Progenitor cell of endocrine pancreas (in vitro differentiated cells): ENCODE measurements around the gene KITLG. TPM values are rescaled to one million over a fixed set of nuclear protein-coding genes. Genes with fewer than 3 reads are reported as not detected.

Source experiments
- DNase-seq: peaks from one replicate; pipeline ENCODE4 v3.0.0; 2021; ENCODE audit warnings: low spot score; ENCODE audit not compliant: unreplicated experiment
- H3K27ac Mint-ChIP-seq: 2 replicates; pipeline ENCODE4 v1.8.0; 2021; ENCODE audit warnings: mild to moderate bottlenecking, moderate library complexity, mixed read lengths
- H3K27me3 Mint-ChIP-seq: 2 replicates; pipeline ENCODE4 v1.8.0; 2021; ENCODE audit warnings: mixed read lengths
- H3K36me3 Mint-ChIP-seq: 2 replicates; pipeline ENCODE4 v1.8.0; 2022; ENCODE audit warnings: mixed read lengths; ENCODE audit not compliant: insufficient read depth
- H3K4me1 Mint-ChIP-seq: 2 replicates; pipeline ENCODE4 v1.8.0; 2021; ENCODE audit warnings: low read depth, mixed read lengths
- H3K4me3 Mint-ChIP-seq: 2 replicates; pipeline ENCODE4 v1.8.0; 2021; ENCODE audit warnings: low read depth, mild to moderate bottlenecking, moderate library complexity, mixed read lengths
- H3K9me3 Mint-ChIP-seq: 2 replicates; pipeline ENCODE4 v1.8.0; 2021; ENCODE audit warnings: low read depth, mixed read lengths
- CTCF ChIP-seq: fragments of 200-600 bp; sonication (generic); IDR thresholded peaks from one replicate; pipeline ENCODE4 v1.5.0; 2021; ENCODE audit warnings: antibody characterized with exemption, mild to moderate bottlenecking; ENCODE audit not compliant: unreplicated experiment
- total RNA-seq: library from RNA; stranded (reverse); gene quantifications from 2 replicates; pipeline ENCODE4 v1.2.1, GENCODE V29; 2021

Gene KITLG
- total RNA-seq, 1 donor from 2014 or later, result 9.1 TPM

GRCh38 chr12:88505696-88506095 lies 74.6 kb downstream of the KITLG start:
- Mint-ChIP-seq H3K27ac (no peak overlapping the region), H3K4me1 (peaks cover 11% of the 10 kb centered on the region), H3K4me3 (no peak overlapping the region), H3K9me3 (no peaks in the 10 kb centered on the region), H3K27me3 (no peaks in the 10 kb centered on the region), H3K36me3 (peaks cover 9% of the 10 kb centered on the region)
- TF ChIP-seq CTCF, result no peak
- no peak for DNase-seq

GRCh38 chr12:88503281-88503703 lies 77.0 kb downstream of the KITLG start:
- Mint-ChIP-seq H3K4me3 (no peak overlapping the region), H3K36me3 (peaks cover 9% of the 10 kb centered on the region), H3K27ac (no peak overlapping the region), H3K4me1 (peaks cover 11% of the 10 kb centered on the region), H3K9me3 (no peaks in the 10 kb centered on the region), H3K27me3 (no peaks in the 10 kb centered on the region)
- DNase-seq, result no peak
- no peak for TF ChIP-seq CTCF

- peaks cover 11% of the 10 kb centered on the region for H3K4me1 Mint-ChIP-seq
- DNase-seq, result no peak
- no peak overlapping the region for H3K4me3 Mint-ChIP-seq
- H3K27ac Mint-ChIP-seq, result no peak overlapping the region
- no peaks in the 10 kb centered on the region for H3K9me3 Mint-ChIP-seq
- H3K27me3 Mint-ChIP-seq, result no peaks in the 10 kb centered on the region
- peaks cover 9% of the 10 kb centered on the region for H3K36me3 Mint-ChIP-seq
- no peak for TF ChIP-seq CTCF
These were observed 78.0 kb downstream of the KITLG start for GRCh38 chr12:88501972-88502938.

GRCh38 chr12:88496891-88497371 lies 83.3 kb downstream of the KITLG start:
- Mint-ChIP-seq H3K27me3 (no peaks in the 10 kb centered on the region), H3K9me3 (no peaks in the 10 kb centered on the region), H3K4me3 (no peak overlapping the region), H3K4me1 (no peaks in the 10 kb centered on the region), H3K27ac (no peak overlapping the region), H3K36me3 (no peaks in the 10 kb centered on the region)
- no peak for TF ChIP-seq CTCF
- no peak for DNase-seq

GRCh38 chr12:88496429-88496828 lies 83.8 kb downstream of the KITLG start:
- no peak for TF ChIP-seq CTCF
- H3K9me3 Mint-ChIP-seq, result no peaks in the 10 kb centered on the region
- no peaks in the 10 kb centered on the region for H3K27me3 Mint-ChIP-seq
- H3K27ac Mint-ChIP-seq, result no peak overlapping the region
- no peak for DNase-seq
- H3K36me3 Mint-ChIP-seq, result no peaks in the 10 kb centered on the region
- H3K4me3 Mint-ChIP-seq, result no peak overlapping the region
- H3K4me1 Mint-ChIP-seq, result no peaks in the 10 kb centered on the region
